WTC11 (cell line): ENCODE results near the gene GET4. TPM values are rescaled to one million over a fixed set of nuclear protein-coding genes. Genes with fewer than 3 reads are reported as not detected.

Experiments used
- ARID4B ChIP-seq: sonication (generic); formaldehyde crosslinking; IDR thresholded peaks from 2 replicates; pipeline ENCODE4 v1.8.0; 2023; ENCODE audit warnings: missing genetic modification reagents, mild to moderate bottlenecking, borderline replicate concordance
- CREB1 ChIP-seq: sonication (generic); formaldehyde crosslinking; IDR thresholded peaks from 2 replicates; pipeline ENCODE4 v1.8.0; 2023; ENCODE audit warnings: mild to moderate bottlenecking, missing genetic modification reagents
- ETV6 ChIP-seq: sonication (generic); formaldehyde crosslinking; IDR thresholded peaks from 2 replicates; pipeline ENCODE4 v1.8.1; 2022; ENCODE audit warnings: mild to moderate bottlenecking, missing genetic modification reagents
- FOXJ3 ChIP-seq: sonication (generic); formaldehyde crosslinking; IDR thresholded peaks from 2 replicates; pipeline ENCODE4 v1.9.0; 2021; ENCODE audit warnings: missing genetic modification reagents, mild to moderate bottlenecking, borderline replicate concordance
- GABPB1 ChIP-seq: sonication (generic); formaldehyde crosslinking; IDR thresholded peaks from 2 replicates; pipeline ENCODE4 v1.8.1; 2023; ENCODE audit warnings: mild to moderate bottlenecking, missing genetic modification reagents
- IRF1 ChIP-seq: sonication (generic); formaldehyde crosslinking; IDR thresholded peaks from 2 replicates; pipeline ENCODE4 v1.8.0; 2023; ENCODE audit warnings: missing genetic modification reagents
- JUN ChIP-seq: sonication (generic); formaldehyde crosslinking; IDR thresholded peaks from 2 replicates; pipeline ENCODE4 v1.8.0; 2023; ENCODE audit warnings: mild to moderate bottlenecking, missing genetic modification reagents
- KAT7 ChIP-seq: sonication (generic); formaldehyde crosslinking; IDR thresholded peaks from 2 replicates; pipeline ENCODE4 v1.8.1; 2023; ENCODE audit warnings: missing genetic modification reagents, mild to moderate bottlenecking, borderline replicate concordance
- NFYB ChIP-seq: sonication (generic); formaldehyde crosslinking; conservative IDR thresholded peaks from 2 replicates; pipeline ENCODE4 v1.8.0; 2022; ENCODE audit warnings: low read depth, missing genetic modification reagents
- NR2C2 ChIP-seq: sonication (generic); formaldehyde crosslinking; IDR thresholded peaks from 2 replicates; pipeline ENCODE4 v1.8.0; 2022; ENCODE audit warnings: mild to moderate bottlenecking, missing genetic modification reagents
- RELA ChIP-seq: sonication (generic); formaldehyde crosslinking; IDR thresholded peaks from 2 replicates; pipeline ENCODE4 v1.8.1; 2022; ENCODE audit warnings: missing genetic modification reagents, mild to moderate bottlenecking, borderline replicate concordance
- SMAD4 ChIP-seq: sonication (generic); formaldehyde crosslinking; IDR thresholded peaks from 2 replicates; pipeline ENCODE4 v1.8.0; 2022; ENCODE audit warnings: mild to moderate bottlenecking, missing genetic modification reagents
- SOX15 ChIP-seq: fragments of 250-450 bp; sonication (Bioruptor Pico); IDR thresholded peaks from 2 replicates; pipeline ENCODE4 v1.9.0; 2021; ENCODE audit warnings: mild to moderate bottlenecking
- TEAD1 ChIP-seq: sonication (generic); formaldehyde crosslinking; IDR thresholded peaks from 2 replicates; pipeline ENCODE4 v1.8.0; 2022; ENCODE audit warnings: mild to moderate bottlenecking, missing genetic modification reagents
- ZBTB43 ChIP-seq: sonication (generic); formaldehyde crosslinking; IDR thresholded peaks from 2 replicates; pipeline ENCODE4 v1.8.1; 2023; ENCODE audit warnings: mild to moderate bottlenecking, missing genetic modification reagents
- ZMAT4 ChIP-seq: fragments of 250-450 bp; sonication (Bioruptor Pico); IDR thresholded peaks from 2 replicates; pipeline ENCODE4 v1.9.0; 2021; ENCODE audit warnings: mild to moderate bottlenecking
- ZNF219 ChIP-seq: sonication (generic); formaldehyde crosslinking; IDR thresholded peaks from 2 replicates; pipeline ENCODE4 v1.8.0; 2023; ENCODE audit warnings: missing genetic modification reagents, mild to moderate bottlenecking, borderline replicate concordance
- ZNF317 ChIP-seq: sonication (generic); formaldehyde crosslinking; IDR thresholded peaks from 2 replicates; pipeline ENCODE4 v1.8.1; 2023; ENCODE audit warnings: low read depth, mild to moderate bottlenecking, moderate library complexity, missing genetic modification reagents, borderline replicate concordance
- ZNF396 ChIP-seq: fragments of 250-450 bp; sonication (Bioruptor Pico); IDR thresholded peaks from 2 replicates; pipeline ENCODE4 v1.8.0; 2021; ENCODE audit warnings: mild to moderate bottlenecking, moderate library complexity, borderline replicate concordance
- ZNF671 ChIP-seq: fragments of 250-450 bp; sonication (Bioruptor Pico); IDR thresholded peaks from 2 replicates; pipeline ENCODE4 v1.8.0; 2021; ENCODE audit warnings: mild to moderate bottlenecking
- total RNA-seq: library from RNA; stranded (reverse); gene quantifications from 3 replicates; pipeline ENCODE4 v1.2.3, GENCODE V29; 2021
- TF ChIP-seq, protein P1 (sequence below): sonication (generic); formaldehyde crosslinking; IDR thresholded peaks from 2 replicates; pipeline ENCODE4 v1.8.1; 2023; ENCODE audit warnings: mild to moderate bottlenecking, missing genetic modification reagents, borderline replicate concordance
- TF ChIP-seq, protein P2 (sequence below): fragments of 200-600 bp; IDR thresholded peaks from 2 replicates; pipeline ENCODE4 v1.8.0; 2022; ENCODE audit warnings: antibody characterized with exemption
- TF ChIP-seq, protein P3 (sequence below): fragments of 250-450 bp; sonication (Bioruptor Pico); IDR thresholded peaks from 2 replicates; pipeline ENCODE4 v2.1.2; 2022; ENCODE audit warnings: mild to moderate bottlenecking, moderate library complexity
- TF ChIP-seq, protein P4 (sequence below): sonication (generic); formaldehyde crosslinking; IDR thresholded peaks from 2 replicates; pipeline ENCODE4 v1.8.0; 2022; ENCODE audit warnings: mild to moderate bottlenecking, missing genetic modification reagents
- TF ChIP-seq, protein P5 (sequence below): sonication (generic); formaldehyde crosslinking; conservative IDR thresholded peaks from 2 replicates; pipeline ENCODE4 v1.8.1; 2022; ENCODE audit warnings: mild to moderate bottlenecking, missing genetic modification reagents

GET4 gene
- total RNA-seq, 1 experiment from 2014 or later: 73.0 TPM

- peak; percentile 98 for TF ChIP-seq ARID4B (CRISPR knock-in tag)
- peak; percentile 42; the same call in 1 of the 2 replicates for TF ChIP-seq ZNF317 (CRISPR knock-in tag)
- 0 out of 2 replicates have a peak, but pooled peaks have one; percentile 6 for TF ChIP-seq FOXJ3 (CRISPR knock-in tag)
- peak; percentile 84; the same call in 1 of the 2 replicates for TF ChIP-seq ZBTB43 (CRISPR knock-in tag)
- no peak for TF ChIP-seq NFYB (CRISPR knock-in tag)
- peak; percentile 74 for TF ChIP-seq NR2C2 (CRISPR knock-in tag)
- no peak for TF ChIP-seq ZNF671 (CRISPR knock-in tag)
- peak; percentile 88 for TF ChIP-seq JUN
- TF ChIP-seq IRF1 (CRISPR knock-in tag): peak; percentile 94
- peak; percentile 85; the same call in 1 of the 2 replicates for TF ChIP-seq RELA
- TF ChIP-seq, protein P1, sequence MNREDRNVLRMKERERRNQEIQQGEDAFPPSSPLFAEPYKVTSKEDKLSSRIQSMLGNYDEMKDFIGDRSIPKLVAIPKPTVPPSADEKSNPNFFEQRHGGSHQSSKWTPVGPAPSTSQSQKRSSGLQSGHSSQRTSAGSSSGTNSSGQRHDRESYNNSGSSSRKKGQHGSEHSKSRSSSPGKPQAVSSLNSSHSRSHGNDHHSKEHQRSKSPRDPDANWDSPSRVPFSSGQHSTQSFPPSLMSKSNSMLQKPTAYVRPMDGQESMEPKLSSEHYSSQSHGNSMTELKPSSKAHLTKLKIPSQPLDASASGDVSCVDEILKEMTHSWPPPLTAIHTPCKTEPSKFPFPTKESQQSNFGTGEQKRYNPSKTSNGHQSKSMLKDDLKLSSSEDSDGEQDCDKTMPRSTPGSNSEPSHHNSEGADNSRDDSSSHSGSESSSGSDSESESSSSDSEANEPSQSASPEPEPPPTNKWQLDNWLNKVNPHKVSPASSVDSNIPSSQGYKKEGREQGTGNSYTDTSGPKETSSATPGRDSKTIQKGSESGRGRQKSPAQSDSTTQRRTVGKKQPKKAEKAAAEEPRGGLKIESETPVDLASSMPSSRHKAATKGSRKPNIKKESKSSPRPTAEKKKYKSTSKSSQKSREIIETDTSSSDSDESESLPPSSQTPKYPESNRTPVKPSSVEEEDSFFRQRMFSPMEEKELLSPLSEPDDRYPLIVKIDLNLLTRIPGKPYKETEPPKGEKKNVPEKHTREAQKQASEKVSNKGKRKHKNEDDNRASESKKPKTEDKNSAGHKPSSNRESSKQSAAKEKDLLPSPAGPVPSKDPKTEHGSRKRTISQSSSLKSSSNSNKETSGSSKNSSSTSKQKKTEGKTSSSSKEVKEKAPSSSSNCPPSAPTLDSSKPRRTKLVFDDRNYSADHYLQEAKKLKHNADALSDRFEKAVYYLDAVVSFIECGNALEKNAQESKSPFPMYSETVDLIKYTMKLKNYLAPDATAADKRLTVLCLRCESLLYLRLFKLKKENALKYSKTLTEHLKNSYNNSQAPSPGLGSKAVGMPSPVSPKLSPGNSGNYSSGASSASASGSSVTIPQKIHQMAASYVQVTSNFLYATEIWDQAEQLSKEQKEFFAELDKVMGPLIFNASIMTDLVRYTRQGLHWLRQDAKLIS (CRISPR knock-in tag): no peak
- TF ChIP-seq, protein P2, sequence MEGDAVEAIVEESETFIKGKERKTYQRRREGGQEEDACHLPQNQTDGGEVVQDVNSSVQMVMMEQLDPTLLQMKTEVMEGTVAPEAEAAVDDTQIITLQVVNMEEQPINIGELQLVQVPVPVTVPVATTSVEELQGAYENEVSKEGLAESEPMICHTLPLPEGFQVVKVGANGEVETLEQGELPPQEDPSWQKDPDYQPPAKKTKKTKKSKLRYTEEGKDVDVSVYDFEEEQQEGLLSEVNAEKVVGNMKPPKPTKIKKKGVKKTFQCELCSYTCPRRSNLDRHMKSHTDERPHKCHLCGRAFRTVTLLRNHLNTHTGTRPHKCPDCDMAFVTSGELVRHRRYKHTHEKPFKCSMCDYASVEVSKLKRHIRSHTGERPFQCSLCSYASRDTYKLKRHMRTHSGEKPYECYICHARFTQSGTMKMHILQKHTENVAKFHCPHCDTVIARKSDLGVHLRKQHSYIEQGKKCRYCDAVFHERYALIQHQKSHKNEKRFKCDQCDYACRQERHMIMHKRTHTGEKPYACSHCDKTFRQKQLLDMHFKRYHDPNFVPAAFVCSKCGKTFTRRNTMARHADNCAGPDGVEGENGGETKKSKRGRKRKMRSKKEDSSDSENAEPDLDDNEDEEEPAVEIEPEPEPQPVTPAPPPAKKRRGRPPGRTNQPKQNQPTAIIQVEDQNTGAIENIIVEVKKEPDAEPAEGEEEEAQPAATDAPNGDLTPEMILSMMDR: peak; percentile 82
- TF ChIP-seq ETV6 (CRISPR knock-in tag): peak; percentile 100
- TF ChIP-seq, protein P3, sequence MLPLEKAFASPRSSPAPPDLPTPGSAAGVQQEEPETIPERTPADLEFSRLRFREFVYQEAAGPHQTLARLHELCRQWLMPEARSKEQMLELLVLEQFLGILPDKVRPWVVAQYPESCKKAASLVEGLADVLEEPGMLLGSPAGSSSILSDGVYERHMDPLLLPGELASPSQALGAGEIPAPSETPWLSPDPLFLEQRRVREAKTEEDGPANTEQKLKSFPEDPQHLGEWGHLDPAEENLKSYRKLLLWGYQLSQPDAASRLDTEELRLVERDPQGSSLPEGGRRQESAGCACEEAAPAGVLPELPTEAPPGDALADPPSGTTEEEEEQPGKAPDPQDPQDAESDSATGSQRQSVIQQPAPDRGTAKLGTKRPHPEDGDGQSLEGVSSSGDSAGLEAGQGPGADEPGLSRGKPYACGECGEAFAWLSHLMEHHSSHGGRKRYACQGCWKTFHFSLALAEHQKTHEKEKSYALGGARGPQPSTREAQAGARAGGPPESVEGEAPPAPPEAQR (CRISPR knock-in tag): no peak
- TF ChIP-seq ZNF396 (CRISPR knock-in tag): no peak
- TF ChIP-seq SOX15: no peak
- TF ChIP-seq, protein P4, sequence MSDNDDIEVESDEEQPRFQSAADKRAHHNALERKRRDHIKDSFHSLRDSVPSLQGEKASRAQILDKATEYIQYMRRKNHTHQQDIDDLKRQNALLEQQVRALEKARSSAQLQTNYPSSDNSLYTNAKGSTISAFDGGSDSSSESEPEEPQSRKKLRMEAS (CRISPR knock-in tag): peak; percentile 100
- TF ChIP-seq, protein P5, sequence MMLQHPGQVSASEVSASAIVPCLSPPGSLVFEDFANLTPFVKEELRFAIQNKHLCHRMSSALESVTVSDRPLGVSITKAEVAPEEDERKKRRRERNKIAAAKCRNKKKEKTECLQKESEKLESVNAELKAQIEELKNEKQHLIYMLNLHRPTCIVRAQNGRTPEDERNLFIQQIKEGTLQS: no peak
- TF ChIP-seq TEAD1: peak; percentile 99
- TF ChIP-seq GABPB1: peak; percentile 83; the same call in 1 of the 2 replicates
- TF ChIP-seq KAT7 (CRISPR knock-in tag): peak; percentile 76; the same call in 1 of the 2 replicates
- TF ChIP-seq SMAD4 (CRISPR knock-in tag): peak; percentile 89
- TF ChIP-seq ZNF219 (CRISPR knock-in tag): peak; percentile 70; the same call in 1 of the 2 replicates
- TF ChIP-seq ZMAT4 (CRISPR knock-in tag): no peak
- peak; percentile 98 for TF ChIP-seq CREB1 (CRISPR knock-in tag)
Measured at GRCh38 chr7:873367-874002, 2.9 kb upstream of the GET4 start (continued).
